Aorta (tissue), 5 donors: ENCODE data around the gene GPR132. TPM values are rescaled to one million over a fixed set of nuclear protein-coding genes. Genes with fewer than 3 reads are reported as not detected.
A peak's percentile ranks its signal among the peaks of the same experiment; 100 is the strongest.
"Not testable (repeated sequence)": the region's sequence is repeated elsewhere in the genome, so short reads cannot be mapped to it uniquely, and the experiment has no call there.

Source experiments
- ATAC-seq: fragments of 200-7000 bp; cut with Tn5 transposase; one replicate; pipeline ENCODE4 v1.9.1; 2022; ENCODE audit warnings: moderate library complexity; ENCODE audit not compliant: low FRiP score
- DNase-seq, 2 donors: peaks; one replicate each; pipeline ENCODE4 v3.0.0-alpha.2; 2020
- H3K27ac ChIP-seq, 2 donors: one replicate each; pipeline ENCODE4 v1.5.1; 2013; ENCODE audit warnings: low read length in 2 of 2, mild to moderate bottlenecking in 2 of 2, moderate library complexity in 2 of 2, control low read depth in 1 of 2, inconsistent platforms in 1 of 2, low read depth in 1 of 2
- H3K27me3 ChIP-seq, 2 donors: one replicate each; pipeline ENCODE4 v1.6.1; 2013; ENCODE audit warnings: control low read depth in 1 of 2, low read length in 1 of 2, mild to moderate bottlenecking in 1 of 2, moderate library complexity in 1 of 2; ENCODE audit not compliant: insufficient read depth in 2 of 2, control insufficient read depth in 1 of 2
- H3K36me3 ChIP-seq, 2 donors: one replicate each; pipeline ENCODE4 v1.6.1; 2013; ENCODE audit warnings: control low read depth in 1 of 2, low read length in 1 of 2, mild to moderate bottlenecking in 1 of 2; ENCODE audit not compliant: insufficient read depth in 2 of 2, control insufficient read depth in 1 of 2
- H3K4me1 ChIP-seq, 2 donors: one replicate each; pipeline ENCODE4 v1.6.1; 2013; ENCODE audit warnings: low read length in 2 of 2, control low read depth in 1 of 2, mild to moderate bottlenecking in 1 of 2, moderate library complexity in 1 of 2; ENCODE audit not compliant: insufficient read depth in 2 of 2, control insufficient read depth in 1 of 2
- H3K4me3 ChIP-seq, 2 donors: one replicate each; pipeline ENCODE4 v1.5.1; 2013; ENCODE audit warnings: low read length in 2 of 2, control low read depth in 1 of 2, mild to moderate bottlenecking in 1 of 2
- H3K9me3 ChIP-seq: one replicate; pipeline ENCODE4 v1.6.1; 2013; ENCODE audit warnings: mild to moderate bottlenecking, low read length; ENCODE audit not compliant: control insufficient read depth
- WGBS, 2 donors: extraction: QIAGEN DNeasy Blood & Tissue Kit; methylation state at CpG; one replicate each; pipeline ENCODE4 v1.1.7; 2013; 5-methylcytosine and 5-hydroxymethylcytosine counted together
- intact Hi-C, 2 donors: fragments of 100-400 bp; cut with DNase I; formaldehyde crosslinking; loops; one replicate each; pipeline versions ENCODE4 v1.14.2 to v1.15.0; 2022
- polyA plus RNA-seq, 2 donors: library from polyadenylated mRNA; stranded (reverse); fragments of 200-250 nt; gene quantifications; one replicate each; pipeline ENCODE4 v1.2.3, GENCODE V29; 2013
- total RNA-seq, 2 donors: library from RNA; stranded (reverse); fragmentation: NEBNext Ultra II Directional; extraction: Animal tissue kit (Norgen Biotek cat#: 25700); gene quantifications; one replicate each; pipeline ENCODE4 v1.2.1, GENCODE V29; 2021
- donor health status: healthy with polysubstance abuse.
- donor health status: Bipolar disorder and iron deficiency.
- donor health status: DM: no; HTN: no; CAD: no.
- donor health status: DM: no; HTN: no; CAD: no.
- donor health status: DM: yes; HTN: yes; CAD: no.

Gene GPR132
- total and polyA plus RNA-seq, 4 donors, result 1.0 to 5.0 (median 2.9) TPM; not detected in 1

DNA sequence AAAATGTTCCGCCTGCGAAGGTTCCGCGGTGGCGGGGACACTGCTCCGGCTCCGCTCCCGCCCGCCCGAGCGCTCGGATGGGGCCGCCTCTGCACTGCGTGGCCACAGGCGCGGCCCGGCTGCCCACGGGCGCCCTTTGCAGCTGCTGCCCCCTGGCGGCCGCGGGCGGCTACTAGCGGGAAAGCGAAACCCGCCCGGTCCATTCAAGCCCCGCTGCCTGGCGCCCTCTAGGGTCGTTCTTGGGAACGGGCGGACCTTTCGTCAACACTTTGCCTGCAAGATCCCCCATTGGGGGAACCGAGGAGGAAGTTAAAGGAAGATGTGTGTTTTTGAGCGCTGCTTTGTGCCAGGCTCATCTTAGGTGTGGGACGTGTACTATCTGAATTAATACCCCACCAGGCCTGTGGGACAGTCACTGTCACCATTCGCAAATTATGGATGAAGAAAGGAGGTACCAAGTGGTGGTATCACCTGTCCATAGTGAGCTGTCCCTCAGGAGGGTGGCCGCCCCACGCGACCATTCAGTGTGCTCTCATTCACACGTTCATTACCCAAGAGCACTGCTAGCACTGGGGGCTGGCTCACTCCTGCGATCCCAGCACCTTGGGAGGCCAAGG, 19.4 kb downstream of the GPR132 start:
- 5% methylated on average over 42 of the region's 42 CpGs for WGBS, 2 donors
- peak; percentile 97 for ATAC-seq
- Histone ChIP-seq H3K4me3 (no peak overlapping the region), H3K9me3 (no peaks in the 10 kb centered on the region), H3K36me3 (no peaks in the 10 kb centered on the region), H3K27ac (no peak overlapping the region), H3K27me3 (no peaks in the 10 kb centered on the region), H3K4me1 (no peaks in the 10 kb centered on the region)
- DNase-seq, result peak; percentile 91 to 97
- intact Hi-C loops, result loop anchor here (1.0 to 10.0 kb wide), 7 partner anchors 33 to 149 kb away; no protein-coding TSS in a partner anchor

DNA sequence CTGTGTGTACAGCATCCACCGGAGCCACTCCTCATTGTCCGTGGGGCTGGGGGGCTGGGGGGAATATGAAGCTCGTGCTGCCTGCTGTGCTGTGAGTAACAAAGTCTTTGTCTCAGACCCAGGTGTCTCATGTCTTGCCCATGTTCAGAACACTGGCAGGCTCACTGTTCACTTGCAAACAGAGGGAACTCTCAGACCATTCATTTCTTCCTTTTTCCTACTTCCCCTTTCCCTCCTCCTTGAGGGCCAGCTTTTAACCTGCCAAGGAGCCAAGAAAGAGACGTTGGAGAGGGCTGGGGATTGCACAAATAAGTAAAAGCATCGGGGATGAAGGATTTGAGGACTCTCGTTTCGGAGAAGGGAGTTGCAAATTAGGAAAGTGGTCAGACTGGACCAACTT, 21.6 kb downstream of the GPR132 start:
- Histone ChIP-seq H3K9me3 (no peaks in the 10 kb centered on the region), H3K27me3 (no peaks in the 10 kb centered on the region), H3K4me3 (no peak overlapping the region), H3K27ac (no peak overlapping the region), H3K4me1 (no peaks in the 10 kb centered on the region), H3K36me3 (no peaks in the 10 kb centered on the region)
- DNase-seq (no peak), ATAC-seq (no peak)
- intact Hi-C loops, result loop anchor here (2.0 to 10.0 kb wide), 3 partner anchors 31 to 109 kb away; no protein-coding TSS in a partner anchor
- 80 to 81% methylated on average over 7 of the region's 7 CpGs for WGBS, 2 donors

DNA sequence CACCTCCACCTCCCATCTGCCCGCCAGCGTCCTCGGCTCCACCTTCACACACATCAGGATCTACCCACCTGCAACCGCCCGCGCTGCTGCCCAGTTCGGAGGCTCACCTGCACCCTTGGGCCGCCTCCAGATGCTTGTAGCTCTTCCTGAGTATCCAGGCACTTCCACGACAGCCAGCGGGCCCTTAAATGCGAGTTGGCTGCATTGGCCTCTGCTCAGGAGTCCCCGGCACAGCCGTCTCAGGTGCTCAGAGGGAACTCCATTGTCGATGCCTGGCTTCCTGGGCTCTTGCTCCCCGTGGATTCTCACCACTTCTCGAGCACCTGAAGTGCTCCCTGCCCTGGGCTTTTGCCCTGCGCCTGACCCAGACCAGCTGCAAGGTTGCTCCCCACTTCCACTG, 22.4 kb downstream of the GPR132 start:
- intact Hi-C loops, result loop anchor here (10.0 kb wide), 1 partner anchor 108 kb away; no protein-coding TSS in a partner anchor
- H3K27me3 ChIP-seq, result no peaks in the 10 kb centered on the region

DNA sequence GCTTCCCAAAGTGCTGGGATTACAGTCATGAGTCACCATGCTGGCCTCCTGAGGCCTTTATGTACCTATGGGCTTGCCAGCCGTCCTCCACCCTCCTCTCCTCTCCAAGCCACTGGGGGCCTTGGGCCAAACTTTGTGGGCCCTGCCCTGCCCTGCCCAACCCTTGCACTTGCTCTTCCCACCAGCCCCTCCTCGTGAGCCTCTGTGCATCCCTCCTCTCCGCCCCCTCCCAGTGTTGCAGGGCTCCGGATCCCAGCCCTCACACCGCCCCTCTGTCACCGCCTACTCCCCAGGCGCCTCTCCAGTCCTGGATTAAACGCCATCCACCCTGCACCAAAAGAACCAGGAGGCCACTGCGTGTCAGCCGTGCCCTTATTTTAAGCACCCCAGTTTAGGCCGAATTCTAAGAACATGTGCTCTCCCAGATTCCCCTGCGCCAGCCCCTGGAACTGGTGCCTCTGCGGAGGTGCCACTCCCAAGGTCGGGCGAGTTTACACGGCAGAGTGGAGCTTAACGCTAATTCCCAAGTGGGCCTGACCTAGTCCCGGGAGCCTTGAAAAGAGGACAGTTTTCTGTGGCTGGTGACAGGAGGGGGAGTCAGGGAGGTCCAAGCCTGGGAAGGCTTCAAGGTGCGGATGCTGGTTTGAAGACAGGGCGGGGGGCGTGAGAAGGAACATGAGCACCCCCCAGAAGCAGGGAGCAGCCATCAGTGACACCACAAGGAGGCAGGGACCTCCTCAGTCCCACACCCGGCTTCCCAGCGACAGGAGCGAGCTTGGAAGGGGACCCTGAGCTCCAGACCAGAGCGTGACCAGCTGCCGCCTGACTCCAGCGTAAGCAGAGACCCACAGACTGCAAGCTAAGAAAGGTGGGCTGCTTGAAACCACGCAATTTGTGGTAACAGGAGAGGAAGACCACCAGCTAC, 23.1 kb downstream of the GPR132 start:
- intact Hi-C loops, result loop anchor here (10.0 kb wide), 1 partner anchor 107 kb away; no protein-coding TSS in a partner anchor
- Histone ChIP-seq H3K4me1 (no peaks in the 10 kb centered on the region), H3K27ac (no peak overlapping the region), H3K9me3 (no peaks in the 10 kb centered on the region), H3K4me3 (no peak overlapping the region), H3K27me3 (no peaks in the 10 kb centered on the region), H3K36me3 (no peaks in the 10 kb centered on the region)
- DNase-seq (no peak), ATAC-seq (no peak)
- 85 to 88% methylated on average over 25 to 28 of the region's 28 CpGs for WGBS, 2 donors

More for the DNA sequence above, 22.4 kb downstream of the GPR132 start:
- 85 to 90% methylated on average over 17 of the region's 17 CpGs for WGBS, 2 donors
- no peaks in the 10 kb centered on the region for H3K4me1 ChIP-seq
- no peak overlapping the region for H3K27ac ChIP-seq
- H3K9me3 ChIP-seq, result no peaks in the 10 kb centered on the region
- no peak for DNase-seq
- no peaks in the 10 kb centered on the region for H3K36me3 ChIP-seq
- no peak overlapping the region for H3K4me3 ChIP-seq
- ATAC-seq, result no peak

DNA sequence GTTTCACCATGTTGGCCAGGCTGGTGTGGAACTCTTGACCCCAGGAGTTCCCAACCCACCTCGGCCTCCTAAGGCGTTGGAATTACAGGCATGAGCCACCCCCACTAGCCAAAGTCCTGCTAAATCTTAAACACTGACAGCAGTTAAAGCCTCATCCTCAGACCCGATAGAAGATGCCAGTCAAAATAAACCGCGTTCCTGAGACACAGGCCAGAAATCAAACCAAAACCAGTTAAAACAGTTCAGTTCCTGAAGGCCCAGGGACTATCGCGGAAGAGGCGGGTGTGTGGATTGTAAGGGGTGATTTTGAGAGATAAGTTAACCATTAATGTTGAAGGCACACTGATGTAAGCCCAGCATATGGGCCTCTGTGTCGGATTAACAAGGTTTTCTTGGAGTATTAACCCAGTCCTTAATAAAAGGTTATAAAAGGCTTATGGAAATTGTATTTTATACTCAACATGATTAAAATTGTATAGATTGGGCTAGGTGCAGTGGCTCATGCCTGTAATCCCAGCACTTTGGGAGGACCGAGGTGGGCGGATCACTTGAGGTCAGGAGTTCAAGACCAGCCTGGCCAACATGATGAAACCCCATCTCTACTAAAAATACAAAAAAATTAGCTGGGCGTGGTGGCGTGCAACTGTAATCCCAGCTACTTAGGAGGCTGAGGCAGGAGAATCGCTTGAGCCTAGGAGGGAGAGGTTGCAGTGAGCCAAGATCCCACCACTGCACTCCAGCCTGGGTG, 25.6 kb downstream of the GPR132 start:
- intact Hi-C loops, result loop anchor here (10.0 kb wide), 1 partner anchor 105 kb away; no protein-coding TSS in a partner anchor

DNA sequence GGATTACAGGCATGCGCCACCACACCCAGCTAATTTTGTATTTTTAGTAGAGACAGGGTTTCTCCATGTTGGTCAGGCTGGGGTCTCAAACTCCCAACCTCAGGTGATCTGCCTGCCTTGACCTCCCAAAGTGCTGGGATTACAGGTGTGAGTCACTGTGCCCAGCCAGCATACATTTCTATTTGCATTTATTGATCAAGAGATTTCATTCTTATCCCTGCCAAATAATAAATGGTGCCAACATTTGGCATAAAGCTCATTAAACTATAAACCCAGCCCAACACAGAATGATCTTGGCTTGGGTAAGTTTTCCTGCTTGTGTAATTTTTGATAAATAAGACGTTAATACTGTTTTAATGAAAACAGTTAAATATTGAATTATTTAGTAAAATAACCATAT, 29.6 kb downstream of the GPR132 start:
- DNase-seq, H3K27me3 ChIP-seq, intact Hi-C loops, H3K27ac ChIP-seq, H3K36me3 ChIP-seq, H3K4me1 ChIP-seq, H3K9me3 ChIP-seq, H3K4me3 ChIP-seq, ATAC-seq: not testable (repeated sequence)
- WGBS, 2 donors, result 79 to 84% methylated on average over 2 of the region's 2 CpGs

More for the DNA sequence above, 25.6 kb downstream of the GPR132 start:
- Histone ChIP-seq H3K4me1 (no peaks in the 10 kb centered on the region), H3K36me3 (no peaks in the 10 kb centered on the region), H3K27ac (no peak overlapping the region), H3K4me3 (no peak overlapping the region), H3K9me3 (no peaks in the 10 kb centered on the region), H3K27me3 (no peaks in the 10 kb centered on the region)
- WGBS, 2 donors, result 75 to 80% methylated on average over 14 of the region's 14 CpGs
- no peak for ATAC-seq
- DNase-seq, result no peak

DNA sequence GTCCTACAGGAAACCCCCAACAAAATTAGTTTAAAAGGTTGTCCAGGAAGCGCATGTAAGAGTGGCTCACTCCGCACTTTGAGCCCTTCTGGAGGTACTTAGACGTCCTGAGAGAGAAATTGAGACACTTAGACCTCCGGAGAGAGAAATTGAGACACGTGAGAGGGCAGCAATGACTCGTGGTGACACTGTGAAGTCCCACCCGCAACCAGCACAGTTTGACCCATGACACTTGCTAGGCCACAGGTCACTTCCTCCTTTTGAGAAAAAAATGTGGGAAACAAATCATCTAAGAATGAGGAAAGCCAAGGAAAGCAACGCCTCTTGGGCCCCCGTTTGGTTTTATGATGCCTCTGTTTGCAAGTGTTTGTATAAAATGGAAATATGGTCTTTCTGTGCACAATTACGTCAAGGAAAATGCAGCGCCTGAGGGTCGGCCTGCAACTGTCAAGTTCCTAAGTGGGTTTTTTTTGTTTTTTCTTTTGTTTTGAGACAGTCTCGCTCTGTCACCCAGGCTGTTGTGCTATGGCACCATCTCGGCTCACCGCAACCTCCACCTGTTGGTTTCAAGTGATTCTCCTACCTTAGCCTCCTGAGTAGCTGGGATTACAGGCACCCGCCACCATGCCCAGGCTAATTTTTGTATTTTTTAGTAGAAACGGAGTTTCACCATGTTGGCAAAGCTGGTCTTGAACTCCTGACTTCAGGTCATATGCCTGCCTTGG, 30.8 kb downstream of the GPR132 start:
- DNase-seq (no peak), ATAC-seq (no peak)
- no peaks in the 10 kb centered on the region for H3K9me3 ChIP-seq
- WGBS, 2 donors, result 89 to 90% methylated on average over 17 of the region's 17 CpGs
- H3K27ac ChIP-seq, result no peak overlapping the region
- H3K36me3 ChIP-seq, result no peaks in the 10 kb centered on the region
- no peaks in the 10 kb centered on the region for H3K27me3 ChIP-seq
- H3K4me3 ChIP-seq, result no peak overlapping the region
- intact Hi-C loops, result no loop called here
- no peaks in the 10 kb centered on the region for H3K4me1 ChIP-seq

DNA sequence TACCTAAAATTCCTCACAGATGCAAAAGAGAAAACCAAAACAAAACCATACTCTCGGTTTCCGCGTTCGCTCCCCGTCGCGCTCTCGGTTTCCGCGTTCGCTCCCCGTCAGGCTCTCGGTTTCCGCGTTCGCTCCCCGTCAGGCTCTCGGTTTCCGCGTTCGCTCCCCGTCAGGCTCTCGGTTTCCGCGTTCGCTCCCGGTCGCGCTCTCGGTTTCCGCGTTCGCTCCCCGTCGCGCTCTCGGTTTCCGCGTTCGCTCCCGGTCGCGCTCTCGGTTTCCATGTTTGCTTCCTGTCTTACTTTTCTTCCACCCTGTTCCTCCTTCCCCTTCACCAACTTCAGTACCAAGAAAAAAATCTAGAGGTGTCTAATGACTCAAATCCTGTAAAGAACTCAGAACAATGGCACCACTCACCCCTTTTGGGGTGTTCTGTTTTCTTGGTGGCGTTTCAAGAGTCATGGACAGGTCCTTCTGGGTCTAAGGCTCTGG, 31.8 kb downstream of the GPR132 start:
- DNase-seq, H3K36me3 ChIP-seq, H3K27ac ChIP-seq, intact Hi-C loops, H3K9me3 ChIP-seq, H3K4me1 ChIP-seq, H3K27me3 ChIP-seq, ATAC-seq: not testable (repeated sequence)
- WGBS, 2 donors, result 9 to 11% methylated on average over 41 to 45 of the region's 45 CpGs
- peak overlapping the region in 1 of 2 donors; percentile 44 for H3K4me3 ChIP-seq
